Activated CD4-positive, alpha-beta T cell treated with anti-CD3 and anti-CD28 coated beads for 36 hours (primary cell): ENCODE measurements around the gene TMEM184A. TPM values are rescaled to one million over a fixed set of nuclear protein-coding genes. Genes with fewer than 3 reads are reported as not detected.
A peak's percentile ranks its signal among the peaks of the same experiment; 100 is the strongest.

ENCODE experiments used
- ATAC-seq: fragments of 200-7000 bp; cut with Tn5 transposase; one replicate; pipeline ENCODE4 v1.10.0; 2021; ENCODE audit warnings: mild to moderate bottlenecking, moderate library complexity
- CTCF ChIA-PET: fragments of 350-600 bp; sonication (Branson Sonifier 250); formaldehyde crosslinking; loops from one replicate; lab custom pipeline; 2021; ENCODE audit warnings: antibody characterized with exemption; lab: Charles Lee
- POLR2A ChIA-PET: fragments of 350-600 bp; sonication (Branson Sonifier 250); formaldehyde crosslinking; loops from one replicate; lab custom pipeline; 2021; ENCODE audit warnings: antibody characterized with exemption, inconsistent platforms; lab: Charles Lee
- DNase-seq: peaks from one replicate; pipeline ENCODE4 v3.0.0-alpha.2; 2020
- H3K27ac Mint-ChIP-seq: one replicate; pipeline ENCODE4 v1.8.0; 2021; ENCODE audit warnings: mixed read lengths
- H3K27me3 Mint-ChIP-seq: one replicate; pipeline ENCODE4 v1.8.0; 2021; ENCODE audit warnings: mixed read lengths
- H3K36me3 Mint-ChIP-seq: one replicate; pipeline ENCODE4 v1.8.0; 2021; ENCODE audit warnings: low read depth, mixed read lengths
- H3K4me1 Mint-ChIP-seq: one replicate; pipeline ENCODE4 v1.8.0; 2021; ENCODE audit warnings: mixed read lengths
- H3K4me3 Mint-ChIP-seq: one replicate; pipeline ENCODE4 v1.8.0; 2021; ENCODE audit warnings: mild to moderate bottlenecking, moderate library complexity, mixed read lengths
- H3K9me3 Mint-ChIP-seq: one replicate; pipeline ENCODE4 v1.8.0; 2021; ENCODE audit warnings: low read depth, mixed read lengths
- intact Hi-C, 2 experiments: fragments of 100-400 bp; cut with DNase I in 1 of 2; cut with micrococcal nuclease in 1 of 2; formaldehyde crosslinking; loops; one replicate each; pipeline versions ENCODE4 v1.14.2 to v1.15.1; 2022 to 2024; cut with DNase I, micrococcal nuclease
- total RNA-seq, 2 experiments: library from RNA; stranded (reverse); gene quantifications; one replicate each; pipeline ENCODE4 v1.2.3, GENCODE V29; 2021

Gene TMEM184A
- total RNA-seq, 2 experiments from 2014 or later: 0.05 to 0.14 TPM

DNA sequence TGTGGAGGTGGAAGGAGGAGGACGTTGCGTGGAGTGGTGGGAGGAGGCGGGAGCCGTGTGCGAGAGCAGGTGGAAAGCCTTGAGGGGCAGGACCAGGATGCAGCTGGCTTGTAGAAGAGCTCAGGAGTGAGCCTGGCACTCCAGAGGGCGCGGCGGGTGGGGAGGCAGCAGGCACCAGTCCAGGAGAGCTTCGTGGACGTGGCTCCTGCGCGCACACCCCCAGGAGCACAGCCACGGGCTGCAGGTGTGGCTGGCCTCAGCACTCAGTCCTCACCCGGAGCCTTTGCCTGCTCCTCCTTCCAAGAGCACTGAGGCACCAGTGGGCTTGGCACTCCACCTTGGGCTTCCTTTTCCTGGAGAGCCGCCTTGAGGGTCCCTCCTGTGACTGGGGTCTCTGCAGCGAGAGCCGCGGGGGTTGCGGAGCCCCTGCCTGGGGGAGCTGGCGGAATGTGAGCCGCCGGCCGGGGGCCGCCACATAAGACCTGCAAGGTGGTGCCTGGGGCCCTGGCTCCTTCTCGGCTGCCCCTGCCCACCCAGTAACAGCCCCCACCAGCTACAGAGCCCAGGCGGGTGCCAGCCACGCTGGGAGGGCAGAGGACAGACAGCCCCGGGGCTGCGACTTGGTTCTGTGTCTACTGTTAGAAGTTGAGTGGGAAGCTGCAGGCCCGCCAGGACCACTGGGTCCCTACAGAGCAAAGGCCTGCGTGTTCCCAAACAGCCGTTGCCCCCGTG lies 14.4 kb downstream of the TMEM184A start:
- Mint-ChIP-seq H3K4me1 (peaks cover 2% of the 10 kb centered on the region), H3K4me3 (no peak overlapping the region), H3K27me3 (no peaks in the 10 kb centered on the region), H3K27ac (no peak overlapping the region), H3K36me3 (peaks cover 10% of the 10 kb centered on the region), H3K9me3 (no peaks in the 10 kb centered on the region)
- ATAC-seq (no peak), DNase-seq (no peak)
- ChIA-PET CTCF (no interaction called here), POLR2A (interaction anchor here (0.7 kb wide), 1 partner anchor 398 kb away, joined by 4 read pairs; no protein-coding TSS in a partner anchor)
- intact Hi-C loops: no loop called here

DNA sequence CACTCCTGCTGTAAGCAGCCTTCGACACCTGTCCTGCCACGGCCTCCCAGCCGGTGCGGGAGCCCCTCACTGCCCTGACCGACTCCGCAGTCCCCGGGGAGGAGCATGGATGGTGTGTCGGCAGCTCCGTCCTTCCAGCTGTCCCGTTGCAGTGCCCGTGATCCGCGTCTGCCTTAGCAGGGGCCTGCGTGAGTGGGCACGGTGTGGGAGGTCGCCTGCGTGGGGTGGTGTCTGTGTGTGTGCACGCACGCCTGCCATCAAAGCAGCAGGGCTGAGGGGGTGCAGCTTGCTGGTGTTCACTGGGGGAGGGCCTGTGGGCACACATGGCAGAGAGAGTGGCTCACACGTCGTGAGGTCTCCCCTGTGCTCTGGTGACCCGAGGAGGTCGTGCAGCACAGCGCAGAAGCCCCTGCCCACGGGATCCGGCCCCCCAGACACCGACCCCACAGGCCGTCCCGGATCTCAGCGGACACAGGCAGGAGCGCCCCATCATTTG lies 15.2 kb downstream of the TMEM184A start:
- H3K4me3 Mint-ChIP-seq: no peak overlapping the region
- DNase-seq (no peak), ATAC-seq (no peak)
- ChIA-PET CTCF (no interaction called here), POLR2A (interaction anchor here (0.7 kb wide), 1 partner anchor 399 kb away, joined by 4 read pairs; no protein-coding TSS in a partner anchor)
- H3K4me1 Mint-ChIP-seq: peaks cover 6% of the 10 kb centered on the region
- peaks cover 10% of the 10 kb centered on the region for H3K36me3 Mint-ChIP-seq
- no peak overlapping the region for H3K27ac Mint-ChIP-seq
- intact Hi-C loops: no loop called here
- H3K9me3 Mint-ChIP-seq: no peaks in the 10 kb centered on the region
- no peaks in the 10 kb centered on the region for H3K27me3 Mint-ChIP-seq

DNA sequence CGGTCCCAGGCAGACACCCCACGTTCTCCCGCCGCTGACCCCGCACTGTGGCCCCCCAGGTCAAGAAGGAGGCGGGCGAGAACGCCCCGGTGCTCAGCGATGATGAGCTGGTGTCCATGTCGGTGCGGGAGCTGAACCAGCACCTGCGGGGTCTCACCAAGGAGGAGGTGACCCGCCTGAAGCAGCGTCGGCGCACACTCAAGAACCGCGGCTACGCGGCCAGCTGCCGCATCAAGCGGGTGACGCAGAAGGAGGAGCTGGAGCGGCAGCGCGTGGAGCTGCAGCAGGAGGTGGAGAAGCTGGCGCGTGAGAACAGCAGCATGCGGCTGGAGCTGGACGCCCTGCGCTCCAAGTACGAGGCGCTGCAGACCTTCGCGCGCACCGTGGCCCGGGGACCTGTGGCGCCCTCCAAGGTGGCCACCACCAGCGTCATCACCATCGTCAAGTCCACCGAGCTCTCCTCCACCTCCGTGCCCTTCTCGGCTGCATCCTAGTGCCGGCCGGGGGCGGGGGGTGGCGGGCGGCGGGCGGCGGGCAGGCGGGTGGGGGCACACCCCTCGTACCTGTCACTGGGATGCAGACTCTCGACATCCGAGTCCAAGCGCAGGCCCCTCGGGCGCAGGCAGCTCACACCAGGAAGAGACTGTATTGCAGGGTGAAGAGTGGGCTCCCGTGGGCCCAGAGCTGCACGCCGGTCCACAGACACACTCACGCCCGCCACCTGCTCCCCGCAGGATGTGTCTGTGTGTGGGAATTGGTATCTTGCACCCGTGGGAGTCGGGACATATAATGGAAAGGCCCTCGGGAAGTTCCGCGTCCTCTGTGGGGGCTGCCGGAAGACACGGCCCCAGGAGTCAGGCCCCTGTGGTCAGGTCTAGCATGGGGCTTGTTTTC lies 15.9 kb downstream of the TMEM184A start:
- peaks cover 10% of the 10 kb centered on the region for H3K36me3 Mint-ChIP-seq
- H3K4me1 Mint-ChIP-seq: peaks cover 6% of the 10 kb centered on the region
- ChIA-PET POLR2A (no interaction called here), CTCF (no interaction called here)
- H3K9me3 Mint-ChIP-seq: no peaks in the 10 kb centered on the region
- H3K4me3 Mint-ChIP-seq: no peak overlapping the region
- no peak overlapping the region for H3K27ac Mint-ChIP-seq
- intact Hi-C loops: loop anchor here in 1 of 2 experiments (10.0 kb wide), 1 partner anchor 665 kb away; the partner anchor contains the start of gene GET4
- no peaks in the 10 kb centered on the region for H3K27me3 Mint-ChIP-seq
- ATAC-seq (no peak), DNase-seq (no peak)

DNA sequence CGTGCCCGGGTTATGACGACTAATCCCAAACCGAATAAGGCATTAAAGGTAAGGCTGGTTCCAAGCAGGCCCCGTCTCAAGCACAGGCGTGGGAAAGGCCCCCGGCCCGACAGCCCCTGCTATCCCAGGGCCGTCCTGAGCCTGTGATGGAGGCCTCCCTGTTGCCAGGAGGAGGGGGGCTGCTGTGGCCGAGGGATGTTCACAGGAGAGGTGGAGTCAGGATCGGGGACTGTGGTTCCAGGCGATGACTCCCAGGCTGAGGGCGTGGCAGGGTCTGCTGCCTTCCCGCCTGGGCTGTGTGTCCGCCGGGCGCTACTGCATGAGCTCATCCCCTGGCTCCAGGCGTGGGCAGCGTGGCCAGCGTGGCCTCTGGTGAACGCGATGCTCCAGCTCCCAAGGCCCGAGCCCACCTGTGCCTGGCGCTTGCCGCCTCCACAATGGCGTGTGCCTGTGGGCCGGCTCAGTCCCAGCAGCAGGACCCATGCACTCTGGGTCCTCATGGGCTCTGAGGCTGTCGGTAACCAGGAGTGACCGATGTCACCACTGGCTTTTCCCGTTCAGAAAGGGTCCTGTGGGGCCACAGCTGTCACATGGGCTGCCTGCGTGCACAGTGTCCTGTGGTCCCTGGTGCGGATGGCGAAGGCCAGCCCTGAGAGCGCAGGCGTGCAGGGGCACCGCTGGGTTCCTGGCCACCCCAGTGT lies 16.7 kb downstream of the TMEM184A start:
- peaks cover 8% of the 10 kb centered on the region for H3K4me1 Mint-ChIP-seq
- ATAC-seq (no peak), DNase-seq (no peak)
- peaks cover 10% of the 10 kb centered on the region for H3K36me3 Mint-ChIP-seq
- intact Hi-C loops: loop anchor here in 1 of 2 experiments (10.0 kb wide), 1 partner anchor 665 kb away; the partner anchor contains the start of gene GET4
- H3K27ac Mint-ChIP-seq: no peak overlapping the region
- ChIA-PET POLR2A (no interaction called here), CTCF (no interaction called here)
- H3K4me3 Mint-ChIP-seq: no peak overlapping the region
- no peaks in the 10 kb centered on the region for H3K27me3 Mint-ChIP-seq
- no peaks in the 10 kb centered on the region for H3K9me3 Mint-ChIP-seq

DNA sequence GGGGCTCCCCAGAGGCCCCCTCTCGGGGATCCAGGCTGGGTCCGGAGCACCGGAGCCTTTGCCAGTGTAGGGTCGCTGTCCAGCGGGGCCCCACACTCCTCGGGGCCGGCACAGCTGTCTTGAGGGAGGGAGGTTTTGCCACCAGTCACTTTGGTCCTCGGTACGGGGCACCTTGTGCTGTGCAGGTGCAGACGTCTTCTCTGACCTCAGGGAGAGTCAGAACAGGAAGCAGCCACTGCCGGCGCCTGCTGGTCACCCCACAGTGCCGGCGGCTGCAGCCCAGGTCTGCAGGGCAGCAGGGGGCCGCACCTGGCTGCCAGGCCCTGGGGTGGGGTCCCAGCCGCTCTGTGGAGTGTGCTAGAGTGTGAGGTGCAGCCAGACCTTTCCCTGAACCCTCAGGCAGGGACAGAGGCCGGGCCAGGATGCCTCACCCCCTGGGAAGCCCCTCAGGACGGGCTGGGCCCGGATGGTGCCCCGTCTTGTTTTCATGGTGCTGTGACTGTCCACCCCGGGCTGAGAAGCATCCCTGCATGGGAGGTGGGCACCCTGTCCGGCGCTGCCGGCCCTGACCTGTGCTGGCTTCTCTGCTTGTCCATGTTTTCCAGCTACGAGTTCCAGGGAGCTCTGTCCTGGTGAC lies 17.3 kb downstream of the TMEM184A start:
- Mint-ChIP-seq H3K27me3 (no peaks in the 10 kb centered on the region), H3K4me3 (no peak overlapping the region), H3K4me1 (peaks cover 14% of the 10 kb centered on the region), H3K9me3 (no peaks in the 10 kb centered on the region), H3K27ac (no peak overlapping the region), H3K36me3 (peaks cover 10% of the 10 kb centered on the region)
- no peak for ATAC-seq
- intact Hi-C loops: loop anchor here in 1 of 2 experiments (10.0 kb wide), 1 partner anchor 664 kb away; the partner anchor contains the start of gene GET4
- no peak for DNase-seq
- ChIA-PET CTCF (no interaction called here), POLR2A (no interaction called here)

DNA sequence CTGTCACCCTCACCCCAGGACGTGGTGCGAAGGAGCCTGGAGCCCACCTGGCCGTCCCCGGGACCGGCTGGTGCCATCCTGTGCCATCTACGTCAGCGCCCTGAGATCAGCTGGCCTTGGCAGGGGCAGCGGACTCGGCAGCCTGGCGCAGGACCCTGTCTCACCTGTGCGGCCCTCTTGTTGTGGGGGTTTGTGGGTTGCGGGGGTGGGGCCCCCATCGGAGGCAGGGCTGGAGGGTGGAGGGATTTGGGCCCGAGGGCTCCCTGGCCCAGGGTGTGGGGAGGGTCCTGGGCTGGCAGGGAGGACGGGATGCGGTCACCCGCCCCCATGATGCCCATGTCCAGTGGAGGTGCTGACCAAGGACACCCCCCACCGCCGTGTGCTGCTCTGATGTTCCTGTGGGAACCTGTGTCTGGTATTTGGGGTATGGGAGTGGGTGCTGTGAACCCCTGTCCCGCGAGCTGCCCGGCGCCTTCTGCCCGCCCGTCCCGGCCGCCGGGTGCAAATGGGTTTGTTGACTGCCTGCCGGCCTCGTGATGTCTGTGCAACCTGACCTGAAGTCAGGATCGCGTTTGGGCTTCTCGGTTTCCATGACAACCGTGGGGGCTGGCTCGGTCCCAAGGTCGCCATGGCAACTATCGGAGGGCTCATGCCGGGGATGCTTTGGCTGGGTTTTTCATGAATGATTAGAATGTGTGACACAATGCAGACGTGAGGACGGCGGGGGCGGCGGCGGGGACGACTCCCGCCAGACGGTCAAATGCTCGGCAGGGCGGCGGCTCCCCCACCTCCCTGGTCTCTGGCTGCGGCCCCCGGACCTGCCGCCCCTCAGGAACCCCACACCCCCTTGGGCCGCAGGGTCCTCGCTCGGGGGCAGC lies 18.2 kb downstream of the TMEM184A start:
- POLR2A ChIA-PET: no interaction called here
- Mint-ChIP-seq H3K4me3 (no peak overlapping the region), H3K9me3 (no peaks in the 10 kb centered on the region), H3K36me3 (peaks cover 10% of the 10 kb centered on the region), H3K27ac (no peak overlapping the region), H3K27me3 (no peaks in the 10 kb centered on the region), H3K4me1 (peaks cover 23% of the 10 kb centered on the region)
- ATAC-seq: no peak
- CTCF ChIA-PET: no interaction called here
- intact Hi-C loops: loop anchor here in 1 of 2 experiments (10.0 kb wide), 1 partner anchor 663 kb away; the partner anchor contains the start of gene GET4
- DNase-seq: peak; percentile 36

DNA sequence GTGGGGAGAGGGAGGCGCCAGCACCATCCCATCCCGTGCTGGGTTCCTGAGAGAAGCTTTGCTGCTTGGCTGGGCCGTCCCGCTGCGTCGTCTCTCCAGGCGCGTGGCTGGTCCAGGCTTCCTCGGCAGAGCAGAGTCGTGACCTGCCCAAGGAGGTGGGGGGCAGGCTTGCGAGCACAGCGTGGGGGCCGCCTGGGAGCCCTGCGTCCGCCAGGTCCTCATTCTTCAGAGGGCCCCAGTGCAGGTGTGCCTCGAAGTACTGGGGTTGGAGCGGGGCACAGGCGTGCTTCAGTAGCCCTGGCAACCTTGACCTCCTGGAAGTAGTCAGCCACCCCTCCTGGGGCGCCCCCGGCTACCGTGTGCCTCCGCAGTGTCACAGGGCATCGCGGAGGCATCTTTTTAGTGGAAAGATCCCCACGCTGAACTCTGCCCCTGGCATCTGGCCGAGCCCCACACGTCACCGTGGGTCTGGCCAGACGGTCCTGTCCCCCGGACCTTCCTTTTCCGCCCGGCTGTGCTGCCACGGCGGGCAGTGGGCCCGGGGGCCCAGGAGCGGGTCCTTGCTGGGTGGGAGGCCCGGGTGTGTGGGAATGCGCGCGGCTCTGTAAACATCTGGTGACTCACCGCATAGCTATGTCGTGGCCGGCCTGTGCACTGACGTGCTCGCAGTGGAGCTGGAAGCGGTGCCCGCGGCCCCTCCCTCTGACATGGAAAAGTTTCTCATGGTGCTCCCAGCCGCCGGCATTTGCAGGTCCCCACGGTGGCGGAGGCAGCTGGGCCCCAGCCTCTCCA lies 19.1 kb downstream of the TMEM184A start:
- CTCF ChIA-PET: no interaction called here
- intact Hi-C loops: loop anchor here in 1 of 2 experiments (10.0 kb wide), 1 partner anchor 662 kb away; the partner anchor contains the start of gene GET4
- Mint-ChIP-seq H3K27ac (peak overlapping the region; percentile 6), H3K4me1 (peaks cover 29% of the 10 kb centered on the region), H3K4me3 (no peak overlapping the region), H3K36me3 (peaks cover 6% of the 10 kb centered on the region), H3K27me3 (no peaks in the 10 kb centered on the region), H3K9me3 (no peaks in the 10 kb centered on the region)
- no peak for DNase-seq
- POLR2A ChIA-PET: no interaction called here
- ATAC-seq: no peak

DNA sequence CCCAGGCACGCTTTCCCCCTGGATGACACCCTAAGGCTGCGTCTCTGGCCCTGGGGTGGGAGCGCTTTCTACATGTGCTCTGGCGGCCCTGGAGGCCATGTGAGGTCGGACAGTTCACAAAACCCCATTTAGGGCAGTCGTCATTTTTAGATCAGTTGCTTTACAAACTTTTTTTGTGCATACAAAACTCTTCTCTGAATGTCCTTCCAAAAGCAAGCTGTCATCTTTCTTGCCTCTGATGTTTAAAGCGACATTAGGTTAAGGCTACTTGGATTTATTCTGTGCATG lies 19.6 kb downstream of the TMEM184A start:
- POLR2A ChIA-PET: no interaction called here
- H3K9me3 Mint-ChIP-seq: no peaks in the 10 kb centered on the region
- H3K36me3 Mint-ChIP-seq: peaks cover 8% of the 10 kb centered on the region
- H3K4me3 Mint-ChIP-seq: no peak overlapping the region
- CTCF ChIA-PET: interaction anchor here (0.5 kb wide), 1 partner anchor 341 kb away, joined by 3 read pairs; no protein-coding TSS in a partner anchor
- peak overlapping the region; percentile 6 for H3K27ac Mint-ChIP-seq
- intact Hi-C loops: loop anchor here in 1 of 2 experiments (10.0 kb wide), 1 partner anchor 662 kb away; the partner anchor contains the start of gene GET4
- no peaks in the 10 kb centered on the region for H3K27me3 Mint-ChIP-seq
- no peak for ATAC-seq
- no peak for DNase-seq
- peaks cover 29% of the 10 kb centered on the region for H3K4me1 Mint-ChIP-seq

DNA sequence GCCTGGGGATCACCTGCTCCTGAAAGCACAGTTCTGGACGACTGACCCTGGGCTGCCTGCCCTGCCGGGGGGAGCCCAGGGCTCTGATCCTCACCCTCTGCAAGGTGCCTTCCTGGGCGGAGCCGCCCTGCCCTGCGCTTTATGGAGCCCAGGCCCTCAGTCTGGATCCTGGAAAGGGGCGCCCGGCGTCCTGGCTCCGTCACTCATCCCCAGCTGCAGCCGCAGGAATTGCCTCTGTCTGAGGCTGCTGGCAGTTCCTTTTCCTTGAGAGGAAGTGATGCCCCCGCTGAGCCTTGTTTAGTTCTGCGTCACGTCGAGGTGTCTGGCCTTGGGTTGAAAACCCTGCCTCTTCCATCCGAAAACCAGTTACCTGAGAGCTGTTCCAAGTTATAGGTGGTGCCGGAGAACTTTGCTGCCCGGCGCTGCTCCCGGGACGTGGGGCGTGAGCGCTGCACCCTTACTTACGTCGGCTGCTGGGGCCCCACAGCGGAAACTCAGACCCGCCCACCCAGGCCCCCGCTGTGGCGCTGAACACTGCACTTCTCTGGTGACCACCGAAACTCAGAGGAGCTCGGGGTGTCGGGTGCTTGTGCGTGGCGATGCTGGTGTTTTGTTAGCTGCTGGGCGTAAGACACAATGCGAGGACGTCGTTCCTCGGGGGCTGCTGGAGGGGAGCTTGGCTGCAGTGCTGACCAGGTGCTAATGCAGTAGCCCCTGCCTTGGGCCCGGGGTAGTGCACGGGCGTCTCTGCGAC lies 20.1 kb downstream of the TMEM184A start:
- DNase-seq (no peak), ATAC-seq (no peak)
- H3K4me3 Mint-ChIP-seq: no peak overlapping the region
- POLR2A ChIA-PET: no interaction called here
- peaks cover 8% of the 10 kb centered on the region for H3K36me3 Mint-ChIP-seq
- H3K27me3 Mint-ChIP-seq: no peaks in the 10 kb centered on the region
- H3K4me1 Mint-ChIP-seq: peaks cover 29% of the 10 kb centered on the region
- H3K9me3 Mint-ChIP-seq: no peaks in the 10 kb centered on the region
- intact Hi-C loops: loop anchor here in 1 of 2 experiments (10.0 kb wide), 1 partner anchor 661 kb away; the partner anchor contains the start of gene GET4
- CTCF ChIA-PET: interaction anchor here (0.5 to 0.8 kb wide), 3 partner anchors 12 to 341 kb away, joined by 3 to 5 read pairs (median 3); no protein-coding TSS in a partner anchor
- no peak overlapping the region for H3K27ac Mint-ChIP-seq
